ENCODE data around the gene FRYL.
"Not testable (repeated sequence)": the region's sequence is repeated elsewhere in the genome, so short reads cannot be mapped to it uniquely, and the experiment has no call there.

FRYL gene

GRCh38 chr4:48779998-48780864, at the start of gene FRYL:
Gene FRYL, minus strand, starts transcription at chr4:48780279. Its CDS starts 145,869 bp downstream, at chr4:48634410.
- DNase-seq (ENCODE audit: low spot score), result peak; percentile 95

- no peak for DNase-seq (ENCODE audit: low spot score)
Observed at GRCh38 chr4:48827622-48828021, 47.5 kb upstream of the FRYL start.

- DNase-seq (ENCODE audit: low spot score), result not testable (repeated sequence)
Observed at GRCh38 chr4:48821431-48821830, 41.4 kb upstream of the FRYL start.

- DNase-seq (ENCODE audit: low spot score), result no peak
Observed at GRCh38 chr4:48816971-48817370, 36.9 kb upstream of the FRYL start.

GRCh38 chr4:48816297-48816696, 36.2 kb upstream of the FRYL start:
- DNase-seq (ENCODE audit: low spot score), result not testable (repeated sequence)

- DNase-seq (ENCODE audit: low spot score), result peak; percentile 16
Observed at GRCh38 chr4:48815483-48815882, 35.4 kb upstream of the FRYL start.

GRCh38 chr4:48813964-48814363, 33.9 kb upstream of the FRYL start:
- DNase-seq (ENCODE audit: low spot score), result no peak

- DNase-seq (ENCODE audit: low spot score), result no peak
Observed at GRCh38 chr4:48812866-48813265, 32.8 kb upstream of the FRYL start.

- no peak for DNase-seq (ENCODE audit: low spot score)
Observed at GRCh38 chr4:48804584-48805301, 24.7 kb upstream of the FRYL start.

GRCh38 chr4:48801016-48801715, 21.1 kb upstream of the FRYL start:
- DNase-seq (ENCODE audit: low spot score), result no peak

- DNase-seq (ENCODE audit: low spot score), result not testable (repeated sequence)
Observed at GRCh38 chr4:48800155-48800554, 20.1 kb upstream of the FRYL start.

- no peak for DNase-seq (ENCODE audit: low spot score)
Observed at GRCh38 chr4:48799157-48799556, 19.1 kb upstream of the FRYL start.

GRCh38 chr4:48798117-48798516, 18.0 kb upstream of the FRYL start:
- no peak for DNase-seq (ENCODE audit: low spot score)

GRCh38 chr4:48796927-48797679, 17.0 kb upstream of the FRYL start:
- no peak for DNase-seq (ENCODE audit: low spot score)

GRCh38 chr4:48796191-48796926, 16.3 kb upstream of the FRYL start:
- no peak for DNase-seq (ENCODE audit: low spot score)

GRCh38 chr4:48795108-48795507, 15.0 kb upstream of the FRYL start:
- no peak for DNase-seq (ENCODE audit: low spot score)

- no peak for DNase-seq (ENCODE audit: low spot score)
Observed at GRCh38 chr4:48792348-48793006, 12.4 kb upstream of the FRYL start.

- DNase-seq (ENCODE audit: low spot score), result no peak
Observed at GRCh38 chr4:48791313-48791712, 11.2 kb upstream of the FRYL start.

- no peak for DNase-seq (ENCODE audit: low spot score)
Observed at GRCh38 chr4:48790561-48790960, 10.5 kb upstream of the FRYL start.

GRCh38 chr4:48787056-48787455, 7.0 kb upstream of the FRYL start:
- no peak for DNase-seq (ENCODE audit: low spot score)

- no peak for DNase-seq (ENCODE audit: low spot score)
Observed at GRCh38 chr4:48786549-48786948, 6.5 kb upstream of the FRYL start.

All from germinal center (tissue), 1 donor.